Breast epithelium (tissue), 3 donors: ENCODE data around the gene TXNDC16.

Experiments
- POLR2AphosphoS5 ChIP-seq, 3 donors: sonication (generic); formaldehyde crosslinking; IDR thresholded peaks; one replicate each; pipeline ENCODE4 v1.6.1; 2017; ENCODE audit warnings: antibody characterized with exemption in 3 of 3
- TF ChIP-seq, protein P1 (sequence below), 3 donors: fragments of 450-650 bp; IDR thresholded peaks; one replicate each; pipeline ENCODE4 v1.5.1; 2016 to 2017; ENCODE audit warnings: antibody characterized with exemption in 3 of 3, mild to moderate bottlenecking in 3 of 3, moderate library complexity in 3 of 3

DNA sequence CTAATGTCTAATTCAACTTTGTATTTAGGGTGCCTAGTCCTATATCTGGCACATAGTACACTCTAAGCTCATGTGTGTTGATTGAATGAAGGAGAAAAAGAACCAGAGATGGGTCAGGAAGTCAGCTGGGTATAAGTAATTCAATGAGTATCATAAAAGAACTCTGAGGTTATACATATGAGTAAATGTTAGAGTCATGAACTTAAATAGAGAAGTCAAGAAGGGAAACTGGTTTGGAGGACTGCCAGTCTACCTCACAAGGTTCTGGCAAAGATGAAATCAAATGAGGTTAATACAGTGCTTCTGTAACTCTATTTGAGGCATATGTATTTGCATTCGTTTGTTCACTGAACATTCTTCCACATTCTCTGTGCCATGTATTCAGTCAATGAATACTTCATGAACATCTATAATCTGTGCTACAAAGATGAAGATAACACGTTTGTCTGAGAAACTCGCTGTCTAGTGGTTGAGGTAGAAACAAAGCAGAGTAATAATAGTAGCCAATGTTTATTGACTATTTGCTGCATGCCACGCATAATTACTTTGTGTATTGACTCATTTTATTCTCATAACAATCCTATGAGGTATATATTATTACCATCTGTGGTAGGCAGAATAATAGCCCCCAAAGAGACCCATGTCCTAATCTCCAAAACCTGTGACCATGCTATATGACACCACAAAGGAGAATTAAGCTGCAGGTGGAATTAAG is 149.3 kb downstream of the TXNDC16 start:
- TF ChIP-seq, protein P1, sequence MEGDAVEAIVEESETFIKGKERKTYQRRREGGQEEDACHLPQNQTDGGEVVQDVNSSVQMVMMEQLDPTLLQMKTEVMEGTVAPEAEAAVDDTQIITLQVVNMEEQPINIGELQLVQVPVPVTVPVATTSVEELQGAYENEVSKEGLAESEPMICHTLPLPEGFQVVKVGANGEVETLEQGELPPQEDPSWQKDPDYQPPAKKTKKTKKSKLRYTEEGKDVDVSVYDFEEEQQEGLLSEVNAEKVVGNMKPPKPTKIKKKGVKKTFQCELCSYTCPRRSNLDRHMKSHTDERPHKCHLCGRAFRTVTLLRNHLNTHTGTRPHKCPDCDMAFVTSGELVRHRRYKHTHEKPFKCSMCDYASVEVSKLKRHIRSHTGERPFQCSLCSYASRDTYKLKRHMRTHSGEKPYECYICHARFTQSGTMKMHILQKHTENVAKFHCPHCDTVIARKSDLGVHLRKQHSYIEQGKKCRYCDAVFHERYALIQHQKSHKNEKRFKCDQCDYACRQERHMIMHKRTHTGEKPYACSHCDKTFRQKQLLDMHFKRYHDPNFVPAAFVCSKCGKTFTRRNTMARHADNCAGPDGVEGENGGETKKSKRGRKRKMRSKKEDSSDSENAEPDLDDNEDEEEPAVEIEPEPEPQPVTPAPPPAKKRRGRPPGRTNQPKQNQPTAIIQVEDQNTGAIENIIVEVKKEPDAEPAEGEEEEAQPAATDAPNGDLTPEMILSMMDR (IDR thresholded peaks at IDR 0.05) = no peak
- TF ChIP-seq POLR2AphosphoS5 (IDR thresholded peaks at IDR 0.05) = no peak
